HCT116 (cell line): Measurements from ENCODE around the gene ARMC6. TPM values are rescaled to one million over a fixed set of nuclear protein-coding genes. Genes with fewer than 3 reads are reported as not detected.

ENCODE experiments used
- ATAC-seq: fragments of 200-7000 bp; cut with Tn5 transposase; 2 replicates; pipeline ENCODE4 v1.9.1; 2020; ENCODE audit warnings: mild to moderate bottlenecking, moderate library complexity
- BruUV-seq: library from RNA; stranded (reverse); fragments of 400-500 nt; replicated peaks from 2 replicates; lab custom pipeline; 2021; lab: Mats Ljungman, UMichigan
- CTCF ChIA-PET: fragments of 300-600 bp; sonication (Branson Sonifier 250); formaldehyde crosslinking; loops from one replicate; lab custom pipeline; 2021; ENCODE audit warnings: antibody characterized with exemption; lab: Charles Lee
- POLR2A ChIA-PET: fragments of 300-600, 350-600 bp; sonication (Branson Sonifier 250); formaldehyde crosslinking; loops from one replicate; lab custom pipeline; 2021; ENCODE audit warnings: antibody characterized with exemption; lab: Charles Lee
- RAD21 ChIA-PET, 2 experiments: fragments of 300-600 bp; sonication (Branson Sonifier 250); formaldehyde crosslinking; loops; one replicate each; lab custom pipeline; 2023; ENCODE audit warnings: low total read pairs in 2 of 2; ENCODE audit not compliant: uncharacterized antibody in 2 of 2, unreplicated experiment in 2 of 2, low non-redundant PET in 1 of 2; lab: Charles Lee
- DNase-seq: peaks from one replicate; pipeline ENCODE4 v3.0.0-alpha.2; 2010; ENCODE audit warnings: low read depth, low spot score
- H2AFZ ChIP-seq: fragments of 200-600 bp; shearing (Covaris generic), sonication (generic); 2 replicates; pipeline ENCODE4 v1.6.1; 2017; ENCODE audit warnings: low read depth, mixed run types, mixed read lengths, antibody characterized with exemption, low read length; ENCODE audit not compliant: poor library complexity, severe bottlenecking
- H3K27ac ChIP-seq: 2 replicates; pipeline ENCODE4 v1.5.1; 2012; ENCODE audit warnings: low read depth, low read length
- H3K27me3 ChIP-seq: fragments of 200-600 bp; sonication (generic); 2 replicates; pipeline ENCODE4 v1.6.1; 2016; ENCODE audit warnings: mixed run types, low read length, mixed read lengths; ENCODE audit not compliant: insufficient read depth
- H3K36me3 ChIP-seq, 2 experiments: fragments of 200-500 bp in 1 of 2; fragments of 200-600 bp in 1 of 2; sonication (Bioruptor generic) in 1 of 2; sonication (generic) in 1 of 2; 2 replicates each; pipeline versions ENCODE4 v1.5.1 to v1.6.1; 2014 to 2016; ENCODE audit warnings: low read length in 2 of 2, inconsistent platforms in 1 of 2, mixed read lengths in 1 of 2, mixed run types in 1 of 2; ENCODE audit not compliant: insufficient read depth in 2 of 2, control insufficient read depth in 1 of 2
- H3K4me1 ChIP-seq, 2 experiments: fragments of 200-600 bp in 1 of 2; sonication (generic) in 1 of 2; 2 replicates each; pipeline versions ENCODE4 v1.5.1 to v1.6.1; 2012 to 2017; ENCODE audit warnings: low read length in 2 of 2, inconsistent platforms in 1 of 2, mild to moderate bottlenecking in 1 of 2, mixed read lengths in 1 of 2, mixed run types in 1 of 2, moderate library complexity in 1 of 2; ENCODE audit not compliant: insufficient read depth in 2 of 2, control insufficient read depth in 1 of 2
- H3K4me2 ChIP-seq: fragments of 200-600 bp; sonication (generic); 2 replicates; pipeline ENCODE4 v1.6.1; 2017; ENCODE audit warnings: mixed run types, low read length, mixed read lengths
- H3K4me3 ChIP-seq, 2 experiments: fragments of 200-600 bp in 1 of 2; sonication (generic) in 1 of 2; replicated peaks in 1 of 2; 2 replicates each; pipeline ENCODE4 v1.5.1; 2011 to 2016; ENCODE audit warnings: low read length in 2 of 2, control low read depth in 1 of 2, low read depth in 1 of 2, mild to moderate bottlenecking in 1 of 2, mixed read lengths in 1 of 2, mixed run types in 1 of 2
- H3K79me2 ChIP-seq: fragments of 200-600 bp; sonication (generic); 2 replicates; pipeline ENCODE4 v1.6.1; 2017; ENCODE audit warnings: mild to moderate bottlenecking, mixed run types, low read length, moderate library complexity, mixed read lengths; ENCODE audit not compliant: insufficient read depth
- H3K9ac ChIP-seq: fragments of 200-600 bp; sonication (generic); 2 replicates; pipeline ENCODE4 v1.6.1; 2016; ENCODE audit warnings: low read length, mixed read lengths
- H3K9me2 ChIP-seq: fragments of 200-600 bp; sonication (generic), shearing (Covaris generic); 2 replicates; pipeline ENCODE4 v1.6.1; 2017; ENCODE audit warnings: mixed run types, mild to moderate bottlenecking, moderate library complexity; ENCODE audit not compliant: insufficient read depth
- H3K9me3 ChIP-seq, 2 experiments: fragments of 200-500 bp in 1 of 2; fragments of 200-600 bp in 1 of 2; sonication (Bioruptor generic) in 1 of 2; sonication (generic) in 1 of 2; 2 replicates each; pipeline ENCODE4 v1.6.1; 2014 to 2017; ENCODE audit warnings: low read length in 2 of 2, mixed read lengths in 2 of 2, inconsistent platforms in 1 of 2, low read depth in 1 of 2, mild to moderate bottlenecking in 1 of 2, mixed run types in 1 of 2, moderate library complexity in 1 of 2; ENCODE audit not compliant: control insufficient read depth in 1 of 2, insufficient read depth in 1 of 2
- H4K20me1 ChIP-seq: fragments of 200-600 bp; sonication (generic), shearing (Covaris generic); 2 replicates; pipeline ENCODE4 v1.6.1; 2017; ENCODE audit warnings: mixed run types, mild to moderate bottlenecking, moderate library complexity; ENCODE audit not compliant: insufficient read depth
- CTCF ChIP-seq, 3 experiments: fragments of 200-600 bp in 1 of 3; sonication (generic) in 1 of 3; IDR thresholded peaks in 2 of 3; conservative IDR thresholded peaks in 1 of 3; 2 replicates each; pipeline ENCODE4 v1.5.1; 2012 to 2017; ENCODE audit warnings: low read depth in 2 of 3, low read length in 2 of 3, antibody characterized with exemption in 1 of 3, borderline replicate concordance in 1 of 3, control low read depth in 1 of 3, mild to moderate bottlenecking in 1 of 3, mixed read lengths in 1 of 3, mixed run types in 1 of 3, moderate library complexity in 1 of 3; ENCODE audit not compliant: insufficient read depth in 1 of 3
- EGR1 ChIP-seq: IDR thresholded peaks from 2 replicates; pipeline ENCODE4 v1.6.1; 2012; ENCODE audit warnings: low read depth
- ELF1 ChIP-seq: IDR thresholded peaks from 2 replicates; pipeline ENCODE4 v1.6.1; 2012; ENCODE audit warnings: low read depth, borderline replicate concordance
- EZH2 ChIP-seq: fragments of 200-600 bp; sonication (generic); IDR thresholded peaks from 2 replicates; pipeline ENCODE4 v1.6.1; 2017; ENCODE audit warnings: antibody characterized with exemption, mixed run types
- MAX ChIP-seq: IDR thresholded peaks from 2 replicates; pipeline ENCODE4 v1.6.1; 2012
- POLR2AphosphoS5 ChIP-seq: IDR thresholded peaks from 2 replicates; pipeline ENCODE4 v1.6.1; 2011; ENCODE audit warnings: mild to moderate bottlenecking, low read depth, low read length, moderate library complexity
- RAD21 ChIP-seq: IDR thresholded peaks from 2 replicates; pipeline ENCODE4 v1.6.1; 2012; ENCODE audit warnings: low read depth, mild to moderate bottlenecking
- SP1 ChIP-seq: IDR thresholded peaks from 2 replicates; pipeline ENCODE4 v1.6.1; 2012; ENCODE audit warnings: low read depth
- SRF ChIP-seq: IDR thresholded peaks from 2 replicates; pipeline ENCODE4 v1.6.1; 2012; ENCODE audit warnings: low read depth
- YY1 ChIP-seq: IDR thresholded peaks from 2 replicates; pipeline ENCODE4 v1.6.1; 2011; ENCODE audit warnings: low read length, low read depth, moderate library complexity, mild to moderate bottlenecking; ENCODE audit not compliant: insufficient replicate concordance; ENCODE audit errors: extremely low read depth
- ZBTB33 ChIP-seq: IDR thresholded peaks from 2 replicates; pipeline ENCODE4 v1.6.1; 2011; ENCODE audit warnings: mild to moderate bottlenecking, low read length, moderate library complexity; ENCODE audit not compliant: insufficient replicate concordance; ENCODE audit errors: extremely low read depth
- ZFX ChIP-seq: fragments of 450-650 bp; IDR thresholded peaks from 2 replicates; pipeline ENCODE4 v1.6.1; 2017
- intact Hi-C: fragments of 100-400 bp; cut with micrococcal nuclease; formaldehyde crosslinking; loops from 2 replicates; pipeline ENCODE4 v1.10.0; 2022
- total RNA-seq: library from RNA; stranded (reverse); gene quantifications from one replicate; pipeline ENCODE4 v1.2.1, GENCODE V29; 2021; ENCODE audit not compliant: unreplicated experiment

ARMC6 gene
- total RNA-seq, 1 experiment from 2014 or later: 34.7 TPM

GRCh38 chr19:19052921-19053320 lies 19.5 kb downstream of the ARMC6 start:
- TF ChIP-seq POLR2AphosphoS5 (no peak), RAD21 (no peak), SP1 (no peak), SRF (no peak), EGR1 (no peak), ZFX (no peak), CTCF (IDR thresholded peaks at IDR 0.05 in 2 of 3, conservative IDR thresholded peaks at IDR 0.05 in 1 of 3; ENCODE audit: borderline replicate concordance in 1 of 3, insufficient read depth in 1 of 3, low read depth in 2 of 3, low read length in 2 of 3) (no peak), MAX (no peak), EZH2 (no peak), YY1 (no peak), ZBTB33 (no peak), ELF1 (no peak)
- Histone ChIP-seq H3K4me1 (no peaks in the 10 kb centered on the region), H3K9me3 (no peaks in the 10 kb centered on the region), H3K27me3 (no peaks in the 10 kb centered on the region), H2AFZ (no peak overlapping the region), H4K20me1 (no peaks in the 10 kb centered on the region), H3K9ac (no peak overlapping the region), H3K79me2 (no peaks in the 10 kb centered on the region), H3K4me2 (no peak overlapping the region), H3K36me3 (peaks cover 8 to 53% of the 10 kb centered on the region in 2 experiments; a peak in 3 of 4 replicates), H3K27ac (no peak overlapping the region), H3K4me3 (no peak overlapping the region), H3K9me2 (no peaks in the 10 kb centered on the region)
- CTCF ChIA-PET: interaction anchor here (1.4 kb wide), 1 partner anchor 63 kb away, joined by 3 read pairs; no protein-coding TSS in a partner anchor
- POLR2A ChIA-PET: no interaction called here
- DNase-seq: no peak
- intact Hi-C loops: loop anchor here (1.0 kb wide), 1 partner anchor 86 kb away; no protein-coding TSS in a partner anchor
- no TSS peak for BruUV-seq
- RAD21 ChIA-PET: no interaction called here
- no peak for ATAC-seq
